DOHH2 (cell line): ENCODE data around the gene EIF3K.

ENCODE experiments used
- H3F3A ChIP-seq: fragments of 200-600 bp; sonication (generic), shearing (Covaris generic); 2 replicates; pipeline ENCODE4 v1.6.0; 2016; ENCODE audit warnings: antibody characterized with exemption, mild to moderate bottlenecking; ENCODE audit not compliant: control insufficient read depth, insufficient read depth
- H3K27ac ChIP-seq: fragments of 200-600 bp; sonication (generic); 2 replicates; pipeline ENCODE4 v1.5.1; 2014; ENCODE audit warnings: low read depth, mild to moderate bottlenecking, low read length, moderate library complexity
- H3K27me3 ChIP-seq: fragments of 200-600 bp; sonication (generic); 2 replicates; pipeline ENCODE4 v1.6.1; 2014; ENCODE audit warnings: mild to moderate bottlenecking, low read length, mixed read lengths; ENCODE audit not compliant: control insufficient read depth
- H3K36me3 ChIP-seq: fragments of 200-600 bp; sonication (generic); 2 replicates; pipeline ENCODE4 v1.6.1; 2014; ENCODE audit warnings: mild to moderate bottlenecking, low read length, moderate library complexity, mixed read lengths; ENCODE audit not compliant: control insufficient read depth
- H3K4me1 ChIP-seq: fragments of 200-600 bp; sonication (generic); 2 replicates; pipeline ENCODE4 v1.6.1; 2014; ENCODE audit warnings: mild to moderate bottlenecking, low read length, mixed read lengths; ENCODE audit not compliant: control insufficient read depth
- H3K4me2 ChIP-seq: fragments of 200-600 bp; sonication (generic); 2 replicates; pipeline ENCODE4 v1.6.0; 2014; ENCODE audit warnings: mild to moderate bottlenecking, low read length, moderate library complexity
- H3K4me3 ChIP-seq: fragments of 200-600 bp; sonication (generic); 2 replicates; pipeline ENCODE4 v1.5.1; 2014; ENCODE audit warnings: mild to moderate bottlenecking, low read length, mixed read lengths
- H3K79me2 ChIP-seq: fragments of 200-600 bp; sonication (generic); 2 replicates; pipeline ENCODE4 v1.6.1; 2014; ENCODE audit warnings: mild to moderate bottlenecking, low read length, mixed read lengths; ENCODE audit not compliant: control insufficient read depth
- H3K9me2 ChIP-seq: fragments of 200-600 bp; sonication (generic); replicated peaks from 2 replicates; pipeline ENCODE4 v1.6.1; 2014; ENCODE audit warnings: mild to moderate bottlenecking, low read length, mixed read lengths; ENCODE audit not compliant: control insufficient read depth
- H3K9me3 ChIP-seq: fragments of 200-600 bp; sonication (generic); 2 replicates; pipeline ENCODE4 v1.6.1; 2014; ENCODE audit warnings: antibody characterized with exemption, low read length, mixed read lengths; ENCODE audit not compliant: control insufficient read depth, insufficient read depth
- H4K20me1 ChIP-seq: fragments of 200-600 bp; sonication (generic); 2 replicates; pipeline ENCODE4 v1.6.0; 2014; ENCODE audit warnings: low read depth, mild to moderate bottlenecking, antibody characterized with exemption, low read length, moderate library complexity; ENCODE audit not compliant: control insufficient read depth, insufficient read depth
- EZH2phosphoT487 ChIP-seq: fragments of 200-600 bp; sonication (generic); IDR thresholded peaks from 2 replicates; pipeline ENCODE4 v1.6.1; 2017; ENCODE audit warnings: borderline replicate concordance, mild to moderate bottlenecking, antibody characterized with exemption, low read length, moderate library complexity, mixed read lengths
- TF ChIP-seq, protein P1 (sequence below): fragments of 200-600 bp; sonication (generic); IDR thresholded peaks from one replicate; pipeline ENCODE4 v1.5.1; 2014; ENCODE audit warnings: antibody characterized with exemption, mild to moderate bottlenecking, low read depth, low read length; ENCODE audit not compliant: poor library complexity, severe bottlenecking

Gene EIF3K

DNA sequence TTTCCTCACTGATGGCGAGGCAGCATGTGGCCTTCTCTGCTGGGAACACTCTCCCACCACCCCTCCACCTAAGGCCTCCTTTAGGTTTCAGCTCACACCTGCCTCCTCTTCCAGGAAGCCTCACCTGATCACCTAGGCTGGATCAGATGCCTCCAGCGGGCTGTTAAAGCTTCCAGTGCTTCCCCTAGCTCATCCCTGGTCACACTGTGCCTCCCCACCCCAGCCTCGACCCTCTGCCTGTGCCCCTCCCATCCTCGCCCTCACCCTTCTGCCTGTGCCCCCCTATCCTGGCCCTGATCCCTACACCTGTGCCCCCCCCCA lies 35.0 kb upstream of the EIF3K start:
- Histone ChIP-seq H3K4me2 (peak overlapping the region; percentile 36; the same call in 1 of the 2 replicates), H3K79me2 (no peaks in the 10 kb centered on the region), H4K20me1 (no peaks in the 10 kb centered on the region), H3K4me3 (no peak overlapping the region), H3K27me3 (no peaks in the 10 kb centered on the region), H3K9me3 (no peaks in the 10 kb centered on the region), H3K36me3 (peaks cover 5% of the 10 kb centered on the region), H3K9me2 (no peaks in the 10 kb centered on the region), H3K4me1 (peaks cover 11% of the 10 kb centered on the region), H3K27ac (no peak overlapping the region), H3F3A (no peaks in the 10 kb centered on the region; the same call in 1 of the 2 replicates)
- TF ChIP-seq EZH2phosphoT487 = no peak
- TF ChIP-seq, protein P1, sequence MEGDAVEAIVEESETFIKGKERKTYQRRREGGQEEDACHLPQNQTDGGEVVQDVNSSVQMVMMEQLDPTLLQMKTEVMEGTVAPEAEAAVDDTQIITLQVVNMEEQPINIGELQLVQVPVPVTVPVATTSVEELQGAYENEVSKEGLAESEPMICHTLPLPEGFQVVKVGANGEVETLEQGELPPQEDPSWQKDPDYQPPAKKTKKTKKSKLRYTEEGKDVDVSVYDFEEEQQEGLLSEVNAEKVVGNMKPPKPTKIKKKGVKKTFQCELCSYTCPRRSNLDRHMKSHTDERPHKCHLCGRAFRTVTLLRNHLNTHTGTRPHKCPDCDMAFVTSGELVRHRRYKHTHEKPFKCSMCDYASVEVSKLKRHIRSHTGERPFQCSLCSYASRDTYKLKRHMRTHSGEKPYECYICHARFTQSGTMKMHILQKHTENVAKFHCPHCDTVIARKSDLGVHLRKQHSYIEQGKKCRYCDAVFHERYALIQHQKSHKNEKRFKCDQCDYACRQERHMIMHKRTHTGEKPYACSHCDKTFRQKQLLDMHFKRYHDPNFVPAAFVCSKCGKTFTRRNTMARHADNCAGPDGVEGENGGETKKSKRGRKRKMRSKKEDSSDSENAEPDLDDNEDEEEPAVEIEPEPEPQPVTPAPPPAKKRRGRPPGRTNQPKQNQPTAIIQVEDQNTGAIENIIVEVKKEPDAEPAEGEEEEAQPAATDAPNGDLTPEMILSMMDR = no peak

DNA sequence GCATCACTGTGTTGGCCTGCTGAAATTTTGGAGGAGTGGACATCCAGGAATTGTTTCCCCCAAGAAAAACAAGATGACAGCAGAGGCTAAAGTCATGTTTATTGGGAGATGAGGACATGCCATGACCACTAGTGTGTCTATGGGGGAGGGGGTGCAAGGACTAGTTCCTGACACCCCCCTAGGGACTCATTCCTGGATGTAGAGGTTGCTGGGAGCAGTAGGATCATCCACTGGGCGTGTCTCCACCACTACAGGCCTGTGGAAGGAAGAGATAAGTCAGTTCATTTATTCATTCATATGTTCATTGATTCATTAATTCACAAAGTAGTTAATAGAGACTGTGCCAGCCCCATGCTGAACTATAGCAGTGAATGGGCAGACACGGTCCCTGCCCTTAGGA lies 31.4 kb upstream of the EIF3K start:
- Histone ChIP-seq H3K79me2 (no peaks in the 10 kb centered on the region), H4K20me1 (no peaks in the 10 kb centered on the region), H3K4me3 (no peak overlapping the region), H3K4me1 (peaks cover 9% of the 10 kb centered on the region), H3K27ac (no peak overlapping the region), H3K36me3 (peaks cover 5% of the 10 kb centered on the region), H3F3A (no peaks in the 10 kb centered on the region; the same call in 1 of the 2 replicates), H3K27me3 (no peaks in the 10 kb centered on the region), H3K9me2 (no peaks in the 10 kb centered on the region), H3K9me3 (no peaks in the 10 kb centered on the region), H3K4me2 (no peak overlapping the region)
- TF ChIP-seq, protein P1 = no peak
- TF ChIP-seq EZH2phosphoT487 = no peak

DNA sequence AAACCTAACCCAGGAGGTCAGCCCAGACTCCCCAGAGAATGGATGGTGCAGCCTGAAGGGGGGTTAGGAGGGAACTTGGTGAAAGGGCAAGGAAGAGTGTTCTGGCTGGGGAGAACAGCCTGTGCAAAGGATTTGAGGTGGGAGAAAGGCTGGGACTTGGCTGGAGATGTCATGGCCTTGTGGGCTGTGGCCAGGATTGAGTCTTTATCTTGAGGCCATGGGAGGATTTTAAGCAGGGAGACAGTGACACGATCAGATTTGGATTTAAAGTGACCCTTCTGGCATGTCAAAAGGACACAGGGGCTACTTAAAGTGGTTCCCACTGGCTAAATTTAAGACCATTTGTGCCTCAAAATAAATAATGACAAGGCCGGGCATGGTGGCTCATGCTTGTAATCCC lies 30.9 kb upstream of the EIF3K start:
- no peaks in the 10 kb centered on the region for H3K9me3 ChIP-seq
- no peaks in the 10 kb centered on the region for H4K20me1 ChIP-seq
- TF ChIP-seq EZH2phosphoT487 = no peak
- TF ChIP-seq, protein P1 = no peak
- H3K4me3 ChIP-seq = no peak overlapping the region
- H3K4me2 ChIP-seq = no peak overlapping the region
- no peak overlapping the region for H3K27ac ChIP-seq
- H3K27me3 ChIP-seq = no peaks in the 10 kb centered on the region
- H3K4me1 ChIP-seq = peaks cover 9% of the 10 kb centered on the region
- no peaks in the 10 kb centered on the region; the same call in 1 of the 2 replicates for H3F3A ChIP-seq
- no peaks in the 10 kb centered on the region for H3K9me2 ChIP-seq
- no peaks in the 10 kb centered on the region for H3K79me2 ChIP-seq
- peaks cover 7% of the 10 kb centered on the region for H3K36me3 ChIP-seq

DNA sequence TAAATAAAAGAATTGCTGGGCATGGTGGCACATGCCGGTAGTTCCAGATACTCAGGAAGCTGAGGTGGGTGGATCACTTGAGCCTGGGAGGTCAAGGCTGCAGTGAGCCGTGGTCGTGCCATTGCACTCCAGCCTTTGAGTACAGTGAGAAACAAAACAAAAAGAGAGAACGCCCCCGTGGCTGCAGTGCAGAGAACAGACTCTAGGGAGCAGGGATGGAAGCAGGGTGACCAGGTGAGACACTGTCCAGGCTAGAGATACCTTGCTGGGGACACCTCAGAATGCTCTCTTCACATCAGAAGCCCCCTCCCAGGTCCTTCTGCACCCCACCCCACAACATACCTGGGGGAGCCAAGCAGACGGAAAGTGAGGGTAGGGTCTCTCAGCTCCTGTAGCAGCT lies 26.0 kb upstream of the EIF3K start:
- H3K9me3 ChIP-seq = no peaks in the 10 kb centered on the region
- no peak for TF ChIP-seq EZH2phosphoT487
- H4K20me1 ChIP-seq = no peaks in the 10 kb centered on the region
- H3K4me3 ChIP-seq = no peak overlapping the region
- no peaks in the 10 kb centered on the region for H3K79me2 ChIP-seq
- H3K36me3 ChIP-seq = peaks cover 37% of the 10 kb centered on the region
- no peaks in the 10 kb centered on the region for H3K4me1 ChIP-seq
- no peaks in the 10 kb centered on the region for H3F3A ChIP-seq
- no peaks in the 10 kb centered on the region for H3K27me3 ChIP-seq
- H3K4me2 ChIP-seq = no peak overlapping the region
- no peaks in the 10 kb centered on the region for H3K9me2 ChIP-seq
- H3K27ac ChIP-seq = no peak overlapping the region
